Peyer's patch (tissue), 4 donors: ENCODE results near the gene MEGF6.

ENCODE experiments used
- POLR2A ChIP-seq, 2 donors: fragments of 450-650 bp; IDR thresholded peaks; one replicate each; pipeline ENCODE4 v1.5.1; 2017; ENCODE audit warnings: antibody characterized with exemption in 2 of 2, mild to moderate bottlenecking in 2 of 2, moderate library complexity in 2 of 2
- TF ChIP-seq, protein P1 (sequence below), 6 experiments: fragments of 450-650 bp in 4 of 6; fragments of 200-600 bp in 2 of 6; sonication (generic) in 1 of 6; IDR thresholded peaks; one replicate each; pipeline ENCODE4 v1.5.1; 2017 to 2019; ENCODE audit warnings: antibody characterized with exemption in 6 of 6, mild to moderate bottlenecking in 3 of 6, moderate library complexity in 1 of 6

DNA sequence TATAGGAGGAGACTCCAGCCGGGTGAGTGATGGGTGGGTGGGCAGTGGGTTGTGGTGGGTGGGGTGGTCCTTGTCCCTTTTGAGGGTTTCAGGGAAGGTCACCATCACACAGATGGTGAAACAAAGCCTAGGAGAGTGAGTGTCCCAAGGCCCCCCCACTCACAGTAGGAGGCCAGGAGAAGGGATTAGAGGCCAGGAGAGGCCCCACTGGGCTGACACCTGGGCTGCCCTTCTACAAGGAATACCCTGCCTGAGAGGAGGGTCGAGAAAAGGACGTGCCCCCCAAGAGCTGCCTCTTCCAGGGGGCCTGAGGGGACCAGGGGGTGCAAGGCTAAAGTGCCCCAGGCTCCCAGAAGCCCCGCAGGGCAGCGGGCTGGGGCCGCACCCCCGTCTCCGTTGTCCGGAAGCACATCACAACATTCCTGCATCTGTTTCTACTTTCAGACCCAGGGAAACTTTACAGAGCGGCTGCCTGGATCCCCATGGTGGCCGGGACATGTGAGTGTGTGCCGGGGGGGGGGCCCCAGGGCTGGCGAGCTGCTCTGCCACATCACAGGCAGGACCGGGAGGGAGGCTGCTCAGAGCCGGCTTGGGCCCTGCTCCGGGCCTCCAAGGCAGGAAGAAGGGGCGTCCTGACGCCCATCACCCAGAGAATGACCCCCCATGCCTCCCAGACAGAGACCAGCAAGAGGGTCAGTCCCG lies 88.6 kb downstream of the MEGF6 start:
- TF ChIP-seq POLR2A (IDR thresholded peaks at IDR 0.05), result no peak
- TF ChIP-seq, protein P1, sequence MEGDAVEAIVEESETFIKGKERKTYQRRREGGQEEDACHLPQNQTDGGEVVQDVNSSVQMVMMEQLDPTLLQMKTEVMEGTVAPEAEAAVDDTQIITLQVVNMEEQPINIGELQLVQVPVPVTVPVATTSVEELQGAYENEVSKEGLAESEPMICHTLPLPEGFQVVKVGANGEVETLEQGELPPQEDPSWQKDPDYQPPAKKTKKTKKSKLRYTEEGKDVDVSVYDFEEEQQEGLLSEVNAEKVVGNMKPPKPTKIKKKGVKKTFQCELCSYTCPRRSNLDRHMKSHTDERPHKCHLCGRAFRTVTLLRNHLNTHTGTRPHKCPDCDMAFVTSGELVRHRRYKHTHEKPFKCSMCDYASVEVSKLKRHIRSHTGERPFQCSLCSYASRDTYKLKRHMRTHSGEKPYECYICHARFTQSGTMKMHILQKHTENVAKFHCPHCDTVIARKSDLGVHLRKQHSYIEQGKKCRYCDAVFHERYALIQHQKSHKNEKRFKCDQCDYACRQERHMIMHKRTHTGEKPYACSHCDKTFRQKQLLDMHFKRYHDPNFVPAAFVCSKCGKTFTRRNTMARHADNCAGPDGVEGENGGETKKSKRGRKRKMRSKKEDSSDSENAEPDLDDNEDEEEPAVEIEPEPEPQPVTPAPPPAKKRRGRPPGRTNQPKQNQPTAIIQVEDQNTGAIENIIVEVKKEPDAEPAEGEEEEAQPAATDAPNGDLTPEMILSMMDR (IDR thresholded peaks at IDR 0.05), result no peak
